Vagina (tissue), 2 donors: ENCODE measurements around the gene RIPPLY3. TPM values are rescaled to one million over a fixed set of nuclear protein-coding genes. Genes with fewer than 3 reads are reported as not detected.
"Not testable (repeated sequence)": the region's sequence is repeated elsewhere in the genome, so short reads cannot be mapped to it uniquely, and the experiment has no call there.

Source experiments
- DNase-seq, 2 donors: peaks; one replicate each; pipeline ENCODE4 v3.0.0-alpha.2; 2017; ENCODE audit errors: extremely low spot score in 2 of 2
- H3K27ac ChIP-seq: fragments of 200-600 bp; sonication (generic); one replicate; pipeline ENCODE4 v1.5.1; 2019
- H3K27me3 ChIP-seq: fragments of 200-600 bp; sonication (generic); one replicate; pipeline ENCODE4 v1.5.1; 2019
- H3K36me3 ChIP-seq, 2 donors: fragments of 200-600 bp; sonication (generic); one replicate each; pipeline ENCODE4 v1.5.1; 2017 to 2019
- H3K4me1 ChIP-seq: fragments of 200-600 bp; sonication (generic); one replicate; pipeline ENCODE4 v1.5.1; 2019
- H3K4me3 ChIP-seq, 2 donors: fragments of 200-600 bp; sonication (generic); 1 replicate in 1 of 2; 2 replicates in 1 of 2; pipeline ENCODE4 v1.5.1; 2016 to 2019
- H3K9me3 ChIP-seq: fragments of 200-600 bp; sonication (generic); one replicate; pipeline ENCODE4 v1.5.1; 2019
- POLR2A ChIP-seq, 2 donors: fragments of 450-650 bp; IDR thresholded peaks; one replicate each; pipeline ENCODE4 v1.6.1; 2017; ENCODE audit warnings: antibody characterized with exemption in 2 of 2, mild to moderate bottlenecking in 2 of 2, moderate library complexity in 2 of 2
- POLR2AphosphoS5 ChIP-seq, 2 donors: sonication (generic); formaldehyde crosslinking; IDR thresholded peaks; one replicate each; pipeline ENCODE4 v1.9.0; 2017; ENCODE audit warnings: antibody characterized with exemption in 2 of 2, mild to moderate bottlenecking in 2 of 2, low read depth in 1 of 2; ENCODE audit not compliant: insufficient read depth in 1 of 2
- intact Hi-C: fragments of 100-400 bp; cut with DNase I; formaldehyde crosslinking; loops from one replicate; pipeline ENCODE4 v1.15.1; 2023
- total RNA-seq: library from RNA; depleted of rRNA; stranded (reverse); fragments of >200 nt; gene quantifications from one replicate; pipeline ENCODE4 v1.2.3, GENCODE V29; 2016
- TF ChIP-seq, protein P1 (sequence below), 3 experiments: fragments of 450-650 bp in 2 of 3; fragments of 200-600 bp in 1 of 3; sonication (generic) in 1 of 3; IDR thresholded peaks; one replicate each; pipeline ENCODE4 v1.5.1; 2017 to 2019; ENCODE audit warnings: antibody characterized with exemption in 3 of 3, mild to moderate bottlenecking in 2 of 3, moderate library complexity in 2 of 3

Gene RIPPLY3
- total RNA-seq, 1 donor from 2014 or later, result not detected

DNA sequence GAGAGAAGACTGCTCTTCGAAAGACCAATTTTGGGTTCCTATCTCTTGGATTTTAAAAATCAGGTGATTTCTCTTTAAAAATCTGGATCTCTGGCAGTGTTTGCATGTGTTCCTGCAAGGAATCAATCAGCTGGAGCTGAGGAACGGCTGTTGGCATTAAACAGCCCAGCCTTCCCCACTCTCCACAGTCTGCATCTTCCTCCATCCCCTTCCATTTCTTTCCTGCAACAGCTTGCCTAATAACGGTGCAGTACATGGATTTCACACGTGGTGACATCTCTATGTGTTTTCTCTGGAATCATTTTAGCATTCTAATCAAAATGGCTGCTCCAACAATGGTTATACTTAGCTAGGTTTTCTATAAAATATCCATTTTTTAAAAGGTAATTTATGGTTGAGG, 20.0 kb downstream of the RIPPLY3 start:
- no peaks in the 10 kb centered on the region for H3K4me1 ChIP-seq
- intact Hi-C loops, result no loop called here
- no peak overlapping the region for H3K27ac ChIP-seq
- TF ChIP-seq POLR2AphosphoS5 (IDR thresholded peaks at IDR 0.05; ENCODE audit: insufficient read depth in 1 of 2, low read depth in 1 of 2) (no peak), POLR2A (IDR thresholded peaks at IDR 0.05) (no peak)
- H3K4me3 ChIP-seq, result no peak overlapping the region
- no peaks in the 10 kb centered on the region for H3K27me3 ChIP-seq
- no peaks in the 10 kb centered on the region for H3K36me3 ChIP-seq
- no peak for DNase-seq
- H3K9me3 ChIP-seq, result no peaks in the 10 kb centered on the region

- no peaks in the 10 kb centered on the region for H3K4me1 ChIP-seq
- DNase-seq, result no peak
- intact Hi-C loops, result no loop called here
- TF ChIP-seq, protein P1, sequence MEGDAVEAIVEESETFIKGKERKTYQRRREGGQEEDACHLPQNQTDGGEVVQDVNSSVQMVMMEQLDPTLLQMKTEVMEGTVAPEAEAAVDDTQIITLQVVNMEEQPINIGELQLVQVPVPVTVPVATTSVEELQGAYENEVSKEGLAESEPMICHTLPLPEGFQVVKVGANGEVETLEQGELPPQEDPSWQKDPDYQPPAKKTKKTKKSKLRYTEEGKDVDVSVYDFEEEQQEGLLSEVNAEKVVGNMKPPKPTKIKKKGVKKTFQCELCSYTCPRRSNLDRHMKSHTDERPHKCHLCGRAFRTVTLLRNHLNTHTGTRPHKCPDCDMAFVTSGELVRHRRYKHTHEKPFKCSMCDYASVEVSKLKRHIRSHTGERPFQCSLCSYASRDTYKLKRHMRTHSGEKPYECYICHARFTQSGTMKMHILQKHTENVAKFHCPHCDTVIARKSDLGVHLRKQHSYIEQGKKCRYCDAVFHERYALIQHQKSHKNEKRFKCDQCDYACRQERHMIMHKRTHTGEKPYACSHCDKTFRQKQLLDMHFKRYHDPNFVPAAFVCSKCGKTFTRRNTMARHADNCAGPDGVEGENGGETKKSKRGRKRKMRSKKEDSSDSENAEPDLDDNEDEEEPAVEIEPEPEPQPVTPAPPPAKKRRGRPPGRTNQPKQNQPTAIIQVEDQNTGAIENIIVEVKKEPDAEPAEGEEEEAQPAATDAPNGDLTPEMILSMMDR (IDR thresholded peaks at IDR 0.05), result no peak
- TF ChIP-seq POLR2A (IDR thresholded peaks at IDR 0.05) (no peak), POLR2AphosphoS5 (IDR thresholded peaks at IDR 0.05; ENCODE audit: insufficient read depth in 1 of 2, low read depth in 1 of 2) (no peak)
- no peaks in the 10 kb centered on the region for H3K9me3 ChIP-seq
- no peaks in the 10 kb centered on the region for H3K36me3 ChIP-seq
- no peak overlapping the region for H3K4me3 ChIP-seq
- H3K27ac ChIP-seq, result no peak overlapping the region
- no peaks in the 10 kb centered on the region for H3K27me3 ChIP-seq
Measured at GRCh38 chr21:37028570-37028969, 22.1 kb downstream of the RIPPLY3 start.

- Histone ChIP-seq H3K27me3 (no peaks in the 10 kb centered on the region), H3K27ac (no peak overlapping the region), H3K4me3 (no peak overlapping the region), H3K36me3 (no peaks in the 10 kb centered on the region), H3K9me3 (no peaks in the 10 kb centered on the region), H3K4me1 (no peaks in the 10 kb centered on the region)
- DNase-seq, result no peak
- intact Hi-C loops, result no loop called here
- no peak for TF ChIP-seq POLR2AphosphoS5 (IDR thresholded peaks at IDR 0.05; ENCODE audit: insufficient read depth in 1 of 2, low read depth in 1 of 2)
- no peak for TF ChIP-seq POLR2A (IDR thresholded peaks at IDR 0.05)
- TF ChIP-seq, protein P1 (IDR thresholded peaks at IDR 0.05), result no peak
Measured at GRCh38 chr21:37030864-37031263, 24.4 kb downstream of the RIPPLY3 start.

- DNase-seq, result no peak
- Histone ChIP-seq H3K36me3 (no peaks in the 10 kb centered on the region), H3K27ac (no peak overlapping the region), H3K4me1 (no peaks in the 10 kb centered on the region), H3K27me3 (no peaks in the 10 kb centered on the region), H3K4me3 (no peak overlapping the region), H3K9me3 (no peaks in the 10 kb centered on the region)
- intact Hi-C loops, result no loop called here
- no peak for TF ChIP-seq POLR2A (IDR thresholded peaks at IDR 0.05)
- TF ChIP-seq, protein P1 (IDR thresholded peaks at IDR 0.05), result no peak
Measured at GRCh38 chr21:37032293-37032692, 25.8 kb downstream of the RIPPLY3 start.

- intact Hi-C loops, result no loop called here
- H3K9me3 ChIP-seq, result no peaks in the 10 kb centered on the region
- no peak overlapping the region for H3K27ac ChIP-seq
- H3K36me3 ChIP-seq, result no peaks in the 10 kb centered on the region
- no peaks in the 10 kb centered on the region for H3K27me3 ChIP-seq
- no peaks in the 10 kb centered on the region for H3K4me1 ChIP-seq
- no peak for TF ChIP-seq POLR2AphosphoS5 (IDR thresholded peaks at IDR 0.05; ENCODE audit: insufficient read depth in 1 of 2, low read depth in 1 of 2)
- TF ChIP-seq, protein P1 (IDR thresholded peaks at IDR 0.05), result no peak
- TF ChIP-seq POLR2A (IDR thresholded peaks at IDR 0.05), result no peak
- no peak overlapping the region for H3K4me3 ChIP-seq
- no peak for DNase-seq
Measured at GRCh38 chr21:37032877-37033471, 26.5 kb downstream of the RIPPLY3 start.

DNA sequence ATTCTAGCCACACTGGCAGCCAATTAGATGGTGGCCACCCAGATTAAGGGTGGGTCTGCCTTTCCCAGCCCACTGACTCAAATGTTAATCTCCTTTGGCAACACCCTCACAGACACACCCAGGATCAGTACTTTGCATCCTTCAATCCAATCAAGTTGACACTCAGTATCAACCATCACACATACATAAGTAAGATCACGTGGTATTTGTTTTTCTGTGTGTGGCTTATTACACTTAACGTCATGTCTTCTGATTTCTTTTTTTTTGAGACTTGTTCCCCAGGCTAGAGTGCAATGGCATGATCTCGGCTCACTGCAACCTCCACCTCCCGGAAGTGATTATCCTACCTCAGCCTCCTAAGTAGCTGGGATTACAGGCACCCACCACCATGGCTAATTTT, 27.9 kb downstream of the RIPPLY3 start:
- H3K4me3 ChIP-seq, H3K4me1 ChIP-seq, DNase-seq, H3K9me3 ChIP-seq, H3K27me3 ChIP-seq, intact Hi-C loops, H3K27ac ChIP-seq, H3K36me3 ChIP-seq: not testable (repeated sequence)
